ENCODE measurements around the gene MX2. TPM values are rescaled to one million over a fixed set of nuclear protein-coding genes. Genes with fewer than 3 reads are reported as not detected.

MX2 gene
- total and polyA plus RNA-seq, 2 of the 8 experiments (the other 6 are each of a cell fraction or from before 2014, with no cell fraction given): 3.1 to 8.9 TPM

GRCh38 chr21:41418956-41419680 is 57.3 kb downstream of the MX2 start:
- Histone ChIP-seq H3K23ac (ENCODE audit: insufficient read length) (no peak overlapping the region), H3K36me3 (ENCODE audit: control insufficient read depth in 2 of 4, insufficient read depth in 4 of 4, low read length in 3 of 4) (no peaks in the 10 kb centered on the region), H2BK5ac (ENCODE audit: low read depth, low read length) (no peak overlapping the region), H4K20me1 (replicated peaks in 1 of 2; ENCODE audit: control insufficient read depth in 1 of 2, insufficient read depth in 2 of 2, low read length in 2 of 2) (no peaks in the 10 kb centered on the region), H3K4me2 (ENCODE audit: insufficient read depth in 1 of 2, low read depth in 2 of 2, low read length in 2 of 2) (peak overlapping the region; percentile 23 to 76), H3K27me3 (replicated peaks in 1 of 4; ENCODE audit: control insufficient read depth in 3 of 4, extremely low read depth in 1 of 4, insufficient read depth in 3 of 4, low read length in 3 of 4) (peaks cover 0 to 3% (median under 1%) of the 10 kb centered on the region in 4 experiments; a peak in 3 of 7 replicates), H4K91ac (replicated peaks; ENCODE audit: insufficient read length, low read length) (no peak overlapping the region), H3K4ac (replicated peaks; ENCODE audit: insufficient read length, low read depth, low read length) (no peak overlapping the region), H2BK120ac (replicated peaks; ENCODE audit: low read depth, low read length) (no peak overlapping the region), H2AK5ac (ENCODE audit: low read depth, low read length) (no peak overlapping the region), H3K9ac (replicated peaks in 1 of 4; ENCODE audit: extremely low read depth in 1 of 4, low read depth in 3 of 4, low read length in 3 of 4) (no peak overlapping the region), H2AFZ (ENCODE audit: low read length) (no peak overlapping the region), H3K79me1 (ENCODE audit: low read depth, low read length) (no peaks in the 10 kb centered on the region), H3K14ac (ENCODE audit: insufficient read length) (no peak overlapping the region), H3K4me1 (replicated peaks in 1 of 4; ENCODE audit: control insufficient read depth in 3 of 4, insufficient read depth in 4 of 4, low read length in 3 of 4) (peaks cover 9 to 15% (median 11%) of the 10 kb centered on the region in 4 experiments; a peak in 6 of 7 replicates), H2BK20ac (ENCODE audit: low read length) (peak overlapping the region; percentile 90; the same call in 1 of the 2 replicates), H3K56ac (replicated peaks; ENCODE audit: insufficient read length, low read depth, low read length) (no peak overlapping the region), H3K27ac (ENCODE audit: low read depth, low read length) (no peak overlapping the region), H3K23me2 (ENCODE audit: low read depth, low read length) (peaks cover 6% of the 10 kb centered on the region; the same call in 1 of the 2 replicates), H4K8ac (ENCODE audit: extremely low read depth, insufficient read depth, low read length) (no peak overlapping the region), H2BK12ac (ENCODE audit: low read depth, low read length) (peak overlapping the region; percentile 77; the same call in 1 of the 2 replicates), H3K4me3 (ENCODE audit: extremely low read depth in 1 of 4, insufficient read depth in 2 of 4, low read depth in 3 of 4, low read length in 4 of 4) (0 out of 8 replicates have a peak overlapping the region, but pooled peaks of 1 of the 4 experiments have one; percentile 22), H3K9me3 (ENCODE audit: insufficient read depth in 2 of 2, low read depth in 1 of 2, low read length in 1 of 2) (no peaks in the 10 kb centered on the region; a peak in 2 of 4 replicates), H4K5ac (ENCODE audit: insufficient read length, low read depth, low read length) (no peak overlapping the region), H3K18ac (ENCODE audit: extremely low read depth, low read length) (peak overlapping the region; percentile 24; the same call in 1 of the 2 replicates), H2BK15ac (ENCODE audit: low read length) (no peak overlapping the region), H3K79me2 (ENCODE audit: control insufficient read depth in 1 of 2, insufficient read depth in 2 of 2, low read length in 2 of 2) (no peaks in the 10 kb centered on the region)
- ChIA-PET CTCF (ENCODE audit: partially characterized antibody) (interaction anchor here (0.7 to 2.3 kb wide), 5 partner anchors 8 to 136 kb away, joined by 3 to 11 read pairs (median 3); no protein-coding TSS in a partner anchor), POLR2A (ENCODE audit: partially characterized antibody) (interaction anchor here (0.6 to 0.8 kb wide), 2 partner anchors 89 to 350 kb away, joined by 3 read pairs; partner anchors contain the start of gene TMPRSS2)
- TF ChIP-seq TCF12 (IDR thresholded peaks at IDR 0.05; ENCODE audit: low read depth, low read length) (0 out of 2 replicates have a peak, but pooled peaks have one; percentile 24), KDM1A (IDR thresholded peaks at IDR 0.05; ENCODE audit: borderline replicate concordance, low read length) (no peak), HDAC6 (IDR thresholded peaks at IDR 0.05; ENCODE audit: low read depth, low read length) (no peak), CHD1 (IDR thresholded peaks at IDR 0.05; ENCODE audit: low read depth, low read length) (no peak), BACH1 (IDR thresholded peaks at IDR 0.05; ENCODE audit: low read length) (no peak), ATF3 (IDR thresholded peaks at IDR 0.05; ENCODE audit: insufficient read depth, low read depth, low read length) (no peak)
- 85% methylated on average over 10 of the region's 11 CpGs; no CpG with 5 or more reads in 1 of the 2 experiments for WGBS, 2 experiments (ENCODE audit: extremely low coverage in 1 of 2, insufficient coverage in 1 of 2, insufficient read length in 1 of 2, insufficient replicate concordance in 2 of 2, low coverage in 1 of 2, low lambda C conversion rate in 2 of 2, missing lambda C conversion rate in 1 of 2)
- DNase-seq (ENCODE audit: low read depth in 1 of 2, low spot score in 2 of 2) (no peak), FAIRE-seq (no peak)
